NB4 (cell line): ENCODE results near the gene CCDC169.
"Not testable (repeated sequence)": the region's sequence is repeated elsewhere in the genome, so short reads cannot be mapped to it uniquely, and the experiment has no call there.

Source experiments
- DNase-seq: peaks from one replicate; pipeline ENCODE4 v3.0.0; 2010; ENCODE audit warnings: low read depth
- H3K4me3 ChIP-seq: one replicate; pipeline ENCODE4 v1.5.1; 2011; ENCODE audit warnings: mild to moderate bottlenecking, low read depth, low read length, moderate library complexity
- CTCF ChIP-seq: IDR thresholded peaks from one replicate; pipeline ENCODE4 v1.5.1; 2012; ENCODE audit warnings: low read depth, low read length
- MAX ChIP-seq: IDR thresholded peaks from 2 replicates; pipeline ENCODE4 v1.6.1; 2011; ENCODE audit warnings: low read depth, low read length
- MYC ChIP-seq: IDR thresholded peaks from 2 replicates; pipeline ENCODE4 v1.6.1; 2011; ENCODE audit warnings: low read depth, low read length
- POLR2A ChIP-seq: IDR thresholded peaks from 2 replicates; pipeline ENCODE4 v1.6.1; 2011; ENCODE audit warnings: mild to moderate bottlenecking; ENCODE audit not compliant: insufficient read length; ENCODE audit errors: extremely low read depth

Gene CCDC169

GRCh38 chr13:36337938-36338641 is 40.5 kb upstream of the CCDC169 start:
- H3K4me3 ChIP-seq = no peak overlapping the region
- no peak for TF ChIP-seq CTCF
- TF ChIP-seq MAX = no peak
- TF ChIP-seq MYC = no peak
- no peak for TF ChIP-seq POLR2A
- DNase-seq = no peak

- no peak overlapping the region for H3K4me3 ChIP-seq
- DNase-seq = peak; percentile 47
- TF ChIP-seq CTCF (no peak), MAX (no peak), MYC (no peak), POLR2A (no peak)
Observed at GRCh38 chr13:36332986-36333385, 35.4 kb upstream of the CCDC169 start.

- not testable (repeated sequence) for DNase-seq, H3K4me3 ChIP-seq
Observed at GRCh38 chr13:36332255-36332654, 34.6 kb upstream of the CCDC169 start.

- TF ChIP-seq POLR2A (no peak), CTCF (no peak), MYC (no peak), MAX (no peak)
- no peak for DNase-seq
- no peak overlapping the region for H3K4me3 ChIP-seq
Observed at GRCh38 chr13:36331280-36331679, 33.7 kb upstream of the CCDC169 start.

GRCh38 chr13:36329361-36329760 is 31.7 kb upstream of the CCDC169 start:
- no peak for DNase-seq
- no peak overlapping the region for H3K4me3 ChIP-seq
- TF ChIP-seq MAX = no peak
- TF ChIP-seq POLR2A = no peak
- TF ChIP-seq CTCF = no peak

GRCh38 chr13:36328821-36329220 is 31.2 kb upstream of the CCDC169 start:
- DNase-seq = no peak
- no peak for TF ChIP-seq MAX
- no peak for TF ChIP-seq POLR2A
- TF ChIP-seq MYC = no peak
- TF ChIP-seq CTCF = no peak
- no peak overlapping the region for H3K4me3 ChIP-seq
